PC-3 (cell line): ENCODE results near the gene DLGAP1. TPM values are rescaled to one million over a fixed set of nuclear protein-coding genes. Genes with fewer than 3 reads are reported as not detected.

ENCODE experiments used
- ATAC-seq: fragments of 200-7000 bp; cut with Tn5 transposase; 2 replicates; pipeline ENCODE4 v1.9.1; 2020; ENCODE audit warnings: mild to moderate bottlenecking, moderate library complexity
- BruUV-seq: library from RNA; stranded (reverse); fragments of 400-500 nt; replicated peaks from 2 replicates; lab custom pipeline; 2021; lab: Mats Ljungman, UMichigan
- CTCF ChIA-PET: fragments of 300-600 bp; sonication (Branson Sonifier 250); formaldehyde crosslinking; loops from one replicate; lab custom pipeline; 2022; ENCODE audit warnings: antibody characterized with exemption; lab: Charles Lee
- POLR2A ChIA-PET: fragments of 300-600 bp; sonication (Branson Sonifier 250); formaldehyde crosslinking; loops from one replicate; lab custom pipeline; 2022; ENCODE audit warnings: antibody characterized with exemption; ENCODE audit not compliant: unreplicated experiment; lab: Charles Lee
- DNase-seq: peaks from one replicate; pipeline ENCODE4 v3.0.0-alpha.2; 2015
- H2AFZ ChIP-seq: fragments of 300-600 bp; sonication (generic); 2 replicates; pipeline ENCODE4 v1.6.0; 2016; ENCODE audit warnings: antibody characterized with exemption, low read length
- H3F3A ChIP-seq: fragments of 300-600 bp; sonication (generic); one replicate; pipeline ENCODE4 v1.6.0; 2017; ENCODE audit warnings: antibody characterized with exemption, low read length, control low read depth, mild to moderate bottlenecking; ENCODE audit not compliant: unreplicated experiment
- H3K27ac ChIP-seq: fragments of 300-600 bp; sonication (generic); 2 replicates; pipeline ENCODE4 v1.5.1; 2016; ENCODE audit warnings: mild to moderate bottlenecking, low read length
- H3K27me3 ChIP-seq: fragments of 300-600 bp; sonication (generic); 2 replicates; pipeline ENCODE4 v1.6.1; 2016; ENCODE audit warnings: low read length, mixed read lengths
- H3K36me3 ChIP-seq: fragments of 300-600 bp; sonication (generic); 2 replicates; pipeline ENCODE4 v1.6.1; 2016; ENCODE audit warnings: low read depth, mixed run types, low read length, mixed read lengths
- H3K4me1 ChIP-seq: fragments of 300-600 bp; sonication (generic); 2 replicates; pipeline ENCODE4 v1.5.1; 2016; ENCODE audit warnings: low read length; ENCODE audit not compliant: insufficient read depth
- H3K4me2 ChIP-seq: fragments of 300-600 bp; sonication (generic); 2 replicates; pipeline ENCODE4 v1.6.0; 2016; ENCODE audit warnings: low read length
- H3K4me3 ChIP-seq: fragments of 300-600 bp; sonication (generic); 2 replicates; pipeline ENCODE4 v1.5.1; 2016; ENCODE audit warnings: mild to moderate bottlenecking, low read length, mixed read lengths
- H3K79me2 ChIP-seq: fragments of 300-600 bp; sonication (generic); 2 replicates; pipeline ENCODE4 v1.6.1; 2017; ENCODE audit warnings: low read length, mixed read lengths
- H3K9ac ChIP-seq: fragments of 300-600 bp; sonication (generic); 2 replicates; pipeline ENCODE4 v1.6.0; 2016; ENCODE audit warnings: mild to moderate bottlenecking, low read length
- H3K9me2 ChIP-seq: fragments of 300-600 bp; sonication (generic); replicated peaks from 2 replicates; pipeline ENCODE4 v1.6.1; 2016; ENCODE audit warnings: mixed run types, low read length, mixed read lengths
- H3K9me3 ChIP-seq: fragments of 300-600 bp; sonication (generic); 2 replicates; pipeline ENCODE4 v1.6.1; 2016; ENCODE audit warnings: low read length, mixed read lengths
- H4K20me1 ChIP-seq: fragments of 300-600 bp; sonication (generic); 2 replicates; pipeline ENCODE4 v1.6.1; 2016; ENCODE audit warnings: low read length, mixed read lengths
- CTCF ChIP-seq: fragments of 300-600 bp; sonication (generic); conservative IDR thresholded peaks from 2 replicates; pipeline ENCODE4 v1.5.1; 2017; ENCODE audit warnings: antibody characterized with exemption, low read depth, mild to moderate bottlenecking, low read length
- EZH2 ChIP-seq: fragments of 300-600 bp; sonication (generic); IDR thresholded peaks from one replicate; pipeline ENCODE4 v1.6.1; 2017; ENCODE audit warnings: antibody characterized with exemption, mild to moderate bottlenecking, low read length; ENCODE audit not compliant: unreplicated experiment
- EZH2phosphoT487 ChIP-seq: fragments of 300-600 bp; sonication (generic); IDR thresholded peaks from 2 replicates; pipeline ENCODE4 v1.6.1; 2018; ENCODE audit warnings: mild to moderate bottlenecking, antibody characterized with exemption, low read length, borderline replicate concordance
- intact Hi-C: fragments of 100-400 bp; cut with micrococcal nuclease; formaldehyde crosslinking; loops from 2 replicates; pipeline ENCODE4 v1.9.0; 2023
- total RNA-seq: library from RNA; depleted of rRNA; stranded (reverse); fragments of >200 nt; gene quantifications from 2 replicates; pipeline ENCODE4 v1.2.3, GENCODE V29; 2014

The DLGAP1 gene
- total RNA-seq, 1 experiment from 2014 or later, result not detected

- H3K9ac ChIP-seq, result no peak overlapping the region
- BruUV-seq, result no TSS peak
- H3K27ac ChIP-seq, result peak overlapping the region; percentile 57
- 0 out of 2 replicates have a peak overlapping the region, but pooled peaks have one; percentile 23 for H3K4me2 ChIP-seq
- no peak overlapping the region for H2AFZ ChIP-seq
- H3K9me3 ChIP-seq, result no peaks in the 10 kb centered on the region
- H3K36me3 ChIP-seq, result no peaks in the 10 kb centered on the region
- no peaks in the 10 kb centered on the region for H3F3A ChIP-seq
- H3K79me2 ChIP-seq, result no peaks in the 10 kb centered on the region
- ChIA-PET POLR2A (no interaction called here), CTCF (no interaction called here)
- ATAC-seq (peak; percentile 79), DNase-seq (peak; percentile 82)
- no peak overlapping the region for H3K4me3 ChIP-seq
- H3K27me3 ChIP-seq, result no peaks in the 10 kb centered on the region
- H3K4me1 ChIP-seq, result peaks cover 20% of the 10 kb centered on the region
- no peaks in the 10 kb centered on the region for H4K20me1 ChIP-seq
- intact Hi-C loops, result loop anchor here (1.0 to 5.0 kb wide), 5 partner anchors 60 to 232 kb away; no protein-coding TSS in a partner anchor
- TF ChIP-seq EZH2phosphoT487 (no peak), CTCF (no peak), EZH2 (no peak)
- H3K9me2 ChIP-seq, result no peaks in the 10 kb centered on the region
Observed at GRCh38 chr18:3514312-3515216, 940.5 kb downstream of the DLGAP1 start.

- Histone ChIP-seq H3K4me1 (peaks cover 20% of the 10 kb centered on the region), H2AFZ (no peak overlapping the region), H4K20me1 (no peaks in the 10 kb centered on the region), H3K9ac (no peak overlapping the region), H3K9me3 (no peaks in the 10 kb centered on the region), H3K4me2 (no peak overlapping the region), H3K27me3 (no peaks in the 10 kb centered on the region), H3K36me3 (no peaks in the 10 kb centered on the region), H3K9me2 (no peaks in the 10 kb centered on the region), H3K4me3 (no peak overlapping the region), H3F3A (no peaks in the 10 kb centered on the region), H3K27ac (no peak overlapping the region), H3K79me2 (no peaks in the 10 kb centered on the region)
- no TSS peak for BruUV-seq
- TF ChIP-seq CTCF, result no peak
- TF ChIP-seq EZH2phosphoT487, result no peak
- no peak for TF ChIP-seq EZH2
- POLR2A ChIA-PET, result no interaction called here
- CTCF ChIA-PET, result interaction anchor here (0.6 kb wide), 1 partner anchor 82 kb away, joined by 3 read pairs; no protein-coding TSS in a partner anchor
- DNase-seq (no peak), ATAC-seq (no peak)
- intact Hi-C loops, result loop anchor here (2.0 to 5.0 kb wide), 3 partner anchors 55 to 231 kb away; no protein-coding TSS in a partner anchor
Observed at GRCh38 chr18:3513481-3513880, 941.6 kb downstream of the DLGAP1 start.

GRCh38 chr18:3511980-3512379 is 943.1 kb downstream of the DLGAP1 start:
- H3K36me3 ChIP-seq, result no peaks in the 10 kb centered on the region
- CTCF ChIA-PET, result no interaction called here

More at GRCh38 chr18:3511980-3512379, 943.1 kb downstream of the DLGAP1 start:
- H3K9me3 ChIP-seq, result no peaks in the 10 kb centered on the region
- DNase-seq, result peak; percentile 82
- no peaks in the 10 kb centered on the region for H3K9me2 ChIP-seq
- H3K27me3 ChIP-seq, result no peaks in the 10 kb centered on the region
- POLR2A ChIA-PET, result no interaction called here
- no peaks in the 10 kb centered on the region for H4K20me1 ChIP-seq
- H3K4me2 ChIP-seq, result peak overlapping the region; percentile 45
- TF ChIP-seq EZH2phosphoT487, result no peak
- TF ChIP-seq EZH2, result no peak
- TF ChIP-seq CTCF, result no peak
- peak; percentile 70 for ATAC-seq
- BruUV-seq, result no TSS peak
- H3K9ac ChIP-seq, result no peak overlapping the region
- no peak overlapping the region for H2AFZ ChIP-seq
- H3F3A ChIP-seq, result no peaks in the 10 kb centered on the region
- intact Hi-C loops, result loop anchor here (2.0 to 5.0 kb wide), 3 partner anchors 53 to 230 kb away; no protein-coding TSS in a partner anchor
- H3K4me3 ChIP-seq, result no peak overlapping the region
- no peak overlapping the region for H3K27ac ChIP-seq
- no peaks in the 10 kb centered on the region for H3K79me2 ChIP-seq
- H3K4me1 ChIP-seq, result peaks cover 20% of the 10 kb centered on the region
